Heart left ventricle (tissue), 13 donors: ENCODE data around the gene COMMD3.

Experiments
- CTCF ChIP-seq, 12 donors: fragments of 200-600 bp; sonication (generic) in 4 of 12; IDR thresholded peaks; one replicate each; pipeline versions ENCODE4 v1.5.0 to v1.8.0; 2018 to 2022; ENCODE audit warnings: antibody characterized with exemption in 12 of 12, mild to moderate bottlenecking in 5 of 12
- POLR2A ChIP-seq, 2 donors: fragments of 450-650 bp; IDR thresholded peaks; one replicate each; pipeline ENCODE4 v1.6.1; 2017; ENCODE audit warnings: antibody characterized with exemption in 2 of 2, mild to moderate bottlenecking in 2 of 2, moderate library complexity in 2 of 2
- donor health status: ischemic (EF 13 %, LVEDD 7.1; RV severe dilation, severe dysfunction).
- donor health status: DM: no; HTN: yes; CAD: no.
- donor health status: DM: no; HTN: no; CAD: no.
- donor health status: ischemic (EF 25% LVEDD 6.9; RV normal size, moderate dysfunction).
- donor health status: ischemic (EF 25% LVEDD 5.7; RV mildly dilated, moderate dysfunction).
- donor health status: ischemic (EF 35%, LVEDD 5.7; RV mildly dilated, moderate dysfunction).
- donor health status: nonischemic (EF 11% LVEDD 7.7; RV severe dilation, severe dysfunction).
- donor health status: DM: yes; HTN: yes; CAD: no.
- donor health status: PGD.
- donor health status: ischemic (EF 29% LVEDD 5.4; RV normal size, mild dysfunction).
- donor health status: nonischemic (EF 23%, LVEDD 6.1; RV moderate dilation, normal function).

- no peak for TF ChIP-seq CTCF (IDR thresholded peaks at IDR 0.05)
- no peak for TF ChIP-seq POLR2A (IDR thresholded peaks at IDR 0.05)
Measured at GRCh38 chr10:22363305-22363704, 47.1 kb downstream of the COMMD3 start.
